ENCODE results near the gene ZNF512B. TPM values are rescaled to one million over a fixed set of nuclear protein-coding genes. Genes with fewer than 3 reads are reported as not detected.

The ZNF512B gene
- total RNA-seq, 1 donor from 2014 or later, result 12.0 TPM

DNA sequence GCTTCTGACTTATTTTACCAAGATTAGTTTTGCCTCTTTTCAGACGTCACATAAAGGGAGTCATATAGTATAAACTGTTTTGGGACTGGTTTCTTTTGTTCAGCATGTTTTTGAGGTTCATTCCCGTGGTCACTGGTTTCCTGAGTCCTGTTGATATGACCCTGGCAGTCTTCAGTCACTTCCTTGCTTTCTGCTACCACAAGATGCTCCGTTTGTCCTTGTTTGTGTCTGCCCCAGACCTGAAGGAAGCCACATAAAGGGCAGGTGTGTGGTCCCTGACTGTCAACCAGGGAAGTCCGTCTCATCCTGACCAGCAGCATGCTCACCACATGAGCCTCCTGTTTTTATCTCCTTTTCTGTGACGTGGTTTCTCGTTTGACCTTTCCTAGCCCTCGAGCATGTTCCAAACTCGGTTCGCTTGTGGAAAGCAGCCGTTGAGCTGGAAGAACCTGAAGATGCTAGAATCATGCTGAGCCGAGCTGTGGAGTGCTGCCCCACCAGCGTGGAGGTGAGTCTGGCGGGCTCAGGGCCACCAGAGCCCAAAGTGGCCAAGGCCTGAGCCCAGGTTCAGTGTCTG, 40.2 kb upstream of the ZNF512B start:
- Mint-ChIP-seq H3K36me3 (ENCODE audit: low read depth) (peaks cover 71% of the 10 kb centered on the region), H3K27me3 (no peaks in the 10 kb centered on the region), H3K9me3 (no peaks in the 10 kb centered on the region), H3K4me3 (no peak overlapping the region), H3K4me1 (peaks cover 3% of the 10 kb centered on the region), H3K27ac (no peak overlapping the region)
- TF ChIP-seq, protein P1, sequence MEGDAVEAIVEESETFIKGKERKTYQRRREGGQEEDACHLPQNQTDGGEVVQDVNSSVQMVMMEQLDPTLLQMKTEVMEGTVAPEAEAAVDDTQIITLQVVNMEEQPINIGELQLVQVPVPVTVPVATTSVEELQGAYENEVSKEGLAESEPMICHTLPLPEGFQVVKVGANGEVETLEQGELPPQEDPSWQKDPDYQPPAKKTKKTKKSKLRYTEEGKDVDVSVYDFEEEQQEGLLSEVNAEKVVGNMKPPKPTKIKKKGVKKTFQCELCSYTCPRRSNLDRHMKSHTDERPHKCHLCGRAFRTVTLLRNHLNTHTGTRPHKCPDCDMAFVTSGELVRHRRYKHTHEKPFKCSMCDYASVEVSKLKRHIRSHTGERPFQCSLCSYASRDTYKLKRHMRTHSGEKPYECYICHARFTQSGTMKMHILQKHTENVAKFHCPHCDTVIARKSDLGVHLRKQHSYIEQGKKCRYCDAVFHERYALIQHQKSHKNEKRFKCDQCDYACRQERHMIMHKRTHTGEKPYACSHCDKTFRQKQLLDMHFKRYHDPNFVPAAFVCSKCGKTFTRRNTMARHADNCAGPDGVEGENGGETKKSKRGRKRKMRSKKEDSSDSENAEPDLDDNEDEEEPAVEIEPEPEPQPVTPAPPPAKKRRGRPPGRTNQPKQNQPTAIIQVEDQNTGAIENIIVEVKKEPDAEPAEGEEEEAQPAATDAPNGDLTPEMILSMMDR (IDR thresholded peaks at IDR 0.05), result no peak
- POLR2A ChIA-PET, result no interaction called here
- intact Hi-C loops (cut with micrococcal nuclease), result no loop called here
- no peak for DNase-seq
- CTCF ChIA-PET, result no interaction called here
- no peak for ATAC-seq (ENCODE audit: low read depth)

- peaks cover 82% of the 10 kb centered on the region for H3K36me3 Mint-ChIP-seq (ENCODE audit: low read depth)
- ChIA-PET CTCF (no interaction called here), POLR2A (no interaction called here)
- intact Hi-C loops (cut with micrococcal nuclease), result no loop called here
- no peaks in the 10 kb centered on the region for H3K27me3 Mint-ChIP-seq
- H3K9me3 Mint-ChIP-seq, result no peaks in the 10 kb centered on the region
- DNase-seq, result no peak
- peaks cover 6% of the 10 kb centered on the region for H3K4me1 Mint-ChIP-seq
- H3K4me3 Mint-ChIP-seq, result no peak overlapping the region
- ATAC-seq (ENCODE audit: low read depth), result no peak
- H3K27ac Mint-ChIP-seq, result no peak overlapping the region
- TF ChIP-seq, protein P1 (IDR thresholded peaks at IDR 0.05), result no peak
These were observed 37.2 kb upstream of the ZNF512B start for GRCh38 chr20:64006902-64007301.

DNA sequence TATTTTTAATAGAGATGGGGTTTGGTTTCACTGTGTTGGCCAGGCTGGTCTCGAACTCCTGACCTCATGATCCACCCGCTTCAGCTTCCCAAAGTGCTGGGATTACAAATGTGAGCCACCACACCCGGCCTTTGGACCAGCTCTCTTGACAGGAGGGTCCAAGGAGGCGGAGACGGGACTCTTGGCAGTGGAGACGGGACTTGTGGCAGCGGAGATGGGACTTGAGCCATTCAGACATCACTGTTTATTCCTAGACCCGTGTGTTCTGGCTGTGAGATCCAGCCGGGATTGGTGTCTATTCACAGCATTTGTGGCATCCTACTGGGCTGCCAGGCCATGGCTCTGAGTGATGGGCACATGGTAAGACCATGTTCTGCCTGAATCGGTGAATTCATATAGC, 36.8 kb upstream of the ZNF512B start:
- TF ChIP-seq, protein P1 (IDR thresholded peaks at IDR 0.05), result no peak
- Mint-ChIP-seq H3K27me3 (no peaks in the 10 kb centered on the region), H3K27ac (no peak overlapping the region), H3K4me1 (peaks cover 6% of the 10 kb centered on the region), H3K36me3 (ENCODE audit: low read depth) (peaks cover 84% of the 10 kb centered on the region), H3K9me3 (no peaks in the 10 kb centered on the region), H3K4me3 (no peak overlapping the region)
- DNase-seq, result no peak
- ChIA-PET CTCF (no interaction called here), POLR2A (no interaction called here)
- no peak for ATAC-seq (ENCODE audit: low read depth)
- intact Hi-C loops (cut with micrococcal nuclease), result no loop called here

DNA sequence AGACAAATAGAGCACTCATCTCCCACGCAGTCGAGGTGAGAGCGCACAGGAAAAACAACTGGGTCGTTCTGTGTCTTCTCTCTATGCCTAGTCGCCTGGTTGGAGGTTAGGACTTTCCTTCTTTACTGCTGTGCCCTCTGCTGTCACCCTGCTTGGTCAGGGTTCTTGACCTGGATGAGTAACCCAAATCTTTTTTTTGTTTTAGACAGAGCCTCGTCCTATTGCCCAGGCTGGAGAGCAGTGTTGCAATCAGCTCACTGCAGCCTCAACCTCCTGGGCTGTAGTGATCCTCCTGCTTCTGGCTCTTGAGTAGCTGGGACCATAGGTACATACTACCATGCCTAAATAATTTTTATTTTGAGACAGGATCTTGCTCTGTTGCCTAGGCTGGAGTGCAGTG, 35.7 kb upstream of the ZNF512B start:
- Mint-ChIP-seq H3K4me1 (peaks cover 6% of the 10 kb centered on the region), H3K27ac (no peak overlapping the region), H3K36me3 (ENCODE audit: low read depth) (peaks cover 85% of the 10 kb centered on the region), H3K4me3 (no peak overlapping the region), H3K27me3 (no peaks in the 10 kb centered on the region), H3K9me3 (no peaks in the 10 kb centered on the region)
- ChIA-PET CTCF (no interaction called here), POLR2A (no interaction called here)
- ATAC-seq (ENCODE audit: low read depth) (no peak), DNase-seq (no peak)
- intact Hi-C loops (cut with micrococcal nuclease), result no loop called here
- TF ChIP-seq, protein P1 (IDR thresholded peaks at IDR 0.05), result no peak

DNA sequence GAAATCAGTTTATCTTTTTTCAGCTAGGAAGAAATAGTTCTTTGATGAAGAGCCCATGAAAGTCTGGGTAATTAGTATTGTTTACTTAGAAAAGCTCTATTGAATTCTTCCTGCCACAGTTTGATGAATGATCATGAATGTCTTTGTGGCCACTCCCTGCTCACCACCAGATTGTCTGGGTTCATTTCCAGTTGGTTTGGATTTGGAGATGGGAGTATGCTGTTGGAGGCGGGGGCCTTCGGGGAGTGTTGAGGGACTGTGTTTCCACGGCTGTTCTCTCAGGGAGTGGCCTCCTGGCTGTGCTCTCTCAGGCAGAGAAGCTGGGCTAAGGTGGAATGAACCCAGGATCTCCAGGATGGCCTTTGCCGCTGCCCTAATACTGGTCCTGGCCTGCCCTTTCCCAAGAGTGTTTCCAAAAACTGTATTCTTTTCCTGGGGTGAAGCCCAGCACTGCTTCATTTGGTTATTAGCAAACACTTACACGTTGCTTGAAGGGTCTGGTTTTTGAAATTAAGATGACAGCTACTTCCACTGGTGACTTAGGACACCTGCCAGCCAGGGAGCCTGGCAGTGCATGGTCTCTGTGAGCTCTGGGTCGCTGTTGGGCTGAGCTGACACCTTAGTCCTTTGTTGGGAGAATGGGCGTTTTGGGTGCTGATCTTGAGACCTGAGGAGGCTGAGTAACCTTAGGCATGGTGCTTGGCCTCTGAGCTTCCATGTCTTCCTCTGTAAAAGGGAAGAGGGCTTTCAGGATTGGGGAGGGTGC, 34.4 kb upstream of the ZNF512B start:
- ChIA-PET POLR2A (interaction anchor here (0.6 kb wide), 1 partner anchor 18 kb away, joined by 5 read pairs; no protein-coding TSS in a partner anchor), CTCF (no interaction called here)
- Mint-ChIP-seq H3K4me1 (peaks cover 6% of the 10 kb centered on the region), H3K27ac (no peak overlapping the region), H3K36me3 (ENCODE audit: low read depth) (peaks cover 84% of the 10 kb centered on the region), H3K27me3 (no peaks in the 10 kb centered on the region), H3K4me3 (no peak overlapping the region), H3K9me3 (no peaks in the 10 kb centered on the region)
- DNase-seq (no peak), ATAC-seq (ENCODE audit: low read depth) (no peak)
- TF ChIP-seq, protein P1 (IDR thresholded peaks at IDR 0.05), result no peak
- intact Hi-C loops (cut with micrococcal nuclease), result no loop called here

All from activated B cell treated with CpG ODN at 0.5 μM for 24 hours (primary cell).